ENCODE results near the gene NDFIP2. TPM values are rescaled to one million over a fixed set of nuclear protein-coding genes. Genes with fewer than 3 reads are reported as not detected.

Gene NDFIP2
- total RNA-seq, 1 donor from 2014 or later, result 155 TPM

GRCh38 chr13:79457948-79458347 lies 23.0 kb upstream of the NDFIP2 start:
- intact Hi-C loops (cut with micrococcal nuclease), result loop anchor here (1.0 to 10.0 kb wide), 2 partner anchors 23 to 263 kb away; partner anchors contain the start of gene NDFIP2

GRCh38 chr13:79458436-79458835 lies 22.5 kb upstream of the NDFIP2 start:
- intact Hi-C loops (cut with micrococcal nuclease), result loop anchor here (1.0 to 10.0 kb wide), 2 partner anchors 23 to 264 kb away; partner anchors contain the start of gene NDFIP2

GRCh38 chr13:79459906-79460305 lies 21.0 kb upstream of the NDFIP2 start:
- intact Hi-C loops (cut with micrococcal nuclease), result loop anchor here (10.0 kb wide), 1 partner anchor 265 kb away; no protein-coding TSS in a partner anchor

DNA sequence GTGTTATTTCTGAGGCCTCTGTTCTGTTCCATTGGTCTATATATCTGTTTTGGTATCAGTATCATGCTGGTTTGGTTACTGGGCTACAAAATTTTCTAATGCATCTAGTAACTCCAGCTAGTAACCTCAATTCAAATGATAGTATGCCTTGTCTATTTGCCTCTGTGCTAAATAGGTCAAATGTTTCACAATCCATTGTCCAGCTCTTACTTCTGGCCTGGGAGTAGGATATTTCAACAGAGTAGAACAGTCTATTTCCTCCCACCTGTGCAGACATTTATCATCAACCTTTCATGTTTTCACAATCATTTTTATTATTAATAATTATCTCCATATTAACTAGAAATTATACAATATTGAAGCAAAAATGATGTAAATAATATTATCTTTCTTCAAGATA lies 18.1 kb upstream of the NDFIP2 start:
- intact Hi-C loops (cut with micrococcal nuclease), result no loop called here

DNA sequence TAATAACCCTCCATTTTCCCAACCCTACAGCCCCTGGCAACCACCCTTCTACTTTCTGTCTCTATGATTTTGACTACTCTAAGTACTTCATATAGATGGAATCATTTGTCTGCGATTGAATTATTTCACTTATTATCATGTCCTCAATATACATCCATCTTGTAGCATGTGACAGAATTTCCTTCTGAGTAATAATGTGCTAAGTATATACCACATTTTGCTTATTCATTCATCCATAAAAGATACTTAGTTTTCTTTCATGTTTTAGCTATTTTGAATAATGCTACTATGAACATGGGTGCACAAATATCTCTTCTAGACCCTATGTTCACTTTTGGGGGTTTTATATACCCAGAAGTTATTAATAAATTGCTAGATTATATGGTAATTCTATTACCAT lies 17.4 kb upstream of the NDFIP2 start:
- intact Hi-C loops (cut with micrococcal nuclease), result no loop called here

GRCh38 chr13:79466872-79467271 lies 14.1 kb upstream of the NDFIP2 start:
- intact Hi-C loops (cut with micrococcal nuclease), result no loop called here

GRCh38 chr13:79468402-79468801 lies 12.6 kb upstream of the NDFIP2 start:
- intact Hi-C loops (cut with micrococcal nuclease), result loop anchor here (1.0 kb wide), 1 partner anchor 11 kb away; no protein-coding TSS in a partner anchor

- intact Hi-C loops (cut with micrococcal nuclease), result loop anchor here (1.0 kb wide), 1 partner anchor 10 kb away; no protein-coding TSS in a partner anchor
Observed at GRCh38 chr13:79468819-79469218, 12.1 kb upstream of the NDFIP2 start.

DNA sequence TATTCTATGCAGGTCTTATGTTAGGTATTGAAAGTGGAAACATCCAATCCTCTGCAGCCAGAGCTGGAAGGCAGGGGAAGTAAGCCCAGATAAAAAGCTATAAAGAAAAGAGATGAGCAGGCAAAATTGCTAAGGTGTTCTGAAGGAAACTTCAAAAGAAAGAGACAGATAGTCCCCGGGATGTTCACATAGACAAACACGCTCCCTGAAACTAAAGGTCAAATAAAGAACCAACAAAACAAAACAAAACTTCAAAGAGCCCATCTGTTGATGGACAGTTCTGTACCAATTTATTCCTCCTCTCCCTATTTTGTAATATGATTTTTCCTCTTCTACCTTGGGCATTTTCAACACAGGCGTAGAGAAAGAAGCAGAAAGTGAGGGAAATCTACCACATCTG lies 11.3 kb upstream of the NDFIP2 start:
- intact Hi-C loops (cut with micrococcal nuclease), result no loop called here

- intact Hi-C loops (cut with micrococcal nuclease), result no loop called here
Observed at GRCh38 chr13:79470666-79471065, 10.3 kb upstream of the NDFIP2 start.

- intact Hi-C loops (cut with micrococcal nuclease), result no loop called here
Observed at GRCh38 chr13:79475569-79475968, 5.4 kb upstream of the NDFIP2 start.

GRCh38 chr13:79477968-79478367 lies 3.0 kb upstream of the NDFIP2 start:
- intact Hi-C loops (cut with micrococcal nuclease), result no loop called here

DNA sequence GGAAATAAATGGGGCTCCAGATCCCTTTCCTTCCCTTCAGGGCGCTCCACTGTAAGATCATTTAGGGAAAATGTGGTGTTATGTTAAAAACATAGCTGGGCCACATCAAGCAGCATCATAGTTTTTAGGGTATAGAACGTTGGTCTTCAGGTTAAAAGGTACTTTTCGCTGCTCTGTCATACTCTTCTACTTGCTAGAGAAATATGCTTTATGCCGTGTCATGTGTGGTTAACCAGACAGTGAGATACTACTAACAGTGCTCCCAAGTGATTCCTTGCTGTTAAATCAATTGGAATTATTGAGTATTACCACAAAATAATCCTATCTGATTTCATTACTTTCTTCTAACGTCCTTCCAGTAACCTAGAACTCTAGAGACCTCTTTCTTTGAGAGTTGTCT lies 1.1 kb upstream of the NDFIP2 start:
- intact Hi-C loops (cut with micrococcal nuclease), result loop anchor here (1.0 to 2.0 kb wide), 3 partner anchors 12 to 87 kb away; no protein-coding TSS in a partner anchor

GRCh38 chr13:79481685-79482052 lies 714 bp downstream of the NDFIP2 start:
- intact Hi-C loops (cut with micrococcal nuclease), result loop anchor here (1.0 to 2.0 kb wide), 9 partner anchors 10 to 89 kb away; partner anchors contain the start of gene RBM26

- intact Hi-C loops (cut with micrococcal nuclease), result loop anchor here (1.0 kb wide), 1 partner anchor 59 kb away; no protein-coding TSS in a partner anchor
Observed at GRCh38 chr13:79482281-79482970, 1.5 kb downstream of the NDFIP2 start.

GRCh38 chr13:79483086-79483706 lies 2.2 kb downstream of the NDFIP2 start:
- intact Hi-C loops (cut with micrococcal nuclease), result no loop called here

GRCh38 chr13:79485014-79485811 lies 4.3 kb downstream of the NDFIP2 start:
- intact Hi-C loops (cut with micrococcal nuclease), result no loop called here

DNA sequence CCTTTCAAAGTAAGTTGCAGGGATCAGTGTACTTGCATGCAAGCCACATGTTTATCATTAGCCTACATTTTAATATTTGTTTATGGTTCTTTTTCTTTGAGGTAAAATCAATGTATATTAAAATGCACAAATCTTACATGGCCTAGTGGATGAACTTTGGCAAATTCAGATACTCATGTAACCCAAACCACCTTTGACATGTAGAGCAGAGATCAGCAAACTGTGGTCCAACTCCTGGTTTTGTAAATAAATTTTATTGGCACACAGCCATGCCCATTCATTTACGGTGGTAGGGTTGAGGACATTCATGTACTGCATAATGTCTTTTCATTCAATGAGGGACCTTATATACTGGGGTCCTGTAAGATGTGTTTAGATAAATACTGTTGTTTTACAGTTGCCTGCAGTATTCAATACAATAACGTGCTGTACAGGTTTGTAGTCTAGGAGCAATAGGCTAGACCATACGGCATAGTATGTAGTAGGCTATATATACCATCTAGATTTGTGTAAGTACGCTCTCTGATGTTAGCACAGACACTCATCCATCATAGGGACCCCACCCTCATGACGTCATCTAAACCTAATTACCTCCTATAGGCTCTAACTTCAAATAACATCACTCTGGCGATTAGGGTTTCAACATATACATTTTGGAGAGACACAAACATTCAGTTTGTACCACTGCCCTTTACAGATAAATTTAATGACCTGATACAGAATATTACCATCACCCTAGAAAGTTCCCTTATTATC lies 5.7 kb downstream of the NDFIP2 start:
- intact Hi-C loops (cut with micrococcal nuclease), result no loop called here

DNA sequence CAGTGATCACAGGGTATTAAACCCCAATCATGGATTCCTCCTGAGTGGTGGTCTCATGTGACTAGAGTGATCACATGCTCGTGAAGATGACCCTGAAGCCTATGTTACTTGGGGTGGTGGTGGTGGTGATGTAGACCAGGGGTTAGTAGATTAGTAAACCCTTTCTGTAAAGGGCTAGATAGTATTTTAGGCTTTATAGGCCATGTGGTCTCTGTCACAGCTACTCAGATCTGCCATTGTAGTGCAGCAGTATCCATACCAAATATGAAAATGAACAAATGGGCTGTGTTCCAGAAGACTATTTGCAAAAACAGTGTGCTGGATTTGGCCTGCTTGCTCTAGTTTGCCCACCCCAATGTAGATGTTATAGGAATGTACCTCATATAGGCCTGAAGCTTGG lies 9.4 kb downstream of the NDFIP2 start:
- intact Hi-C loops (cut with micrococcal nuclease), result no loop called here

DNA sequence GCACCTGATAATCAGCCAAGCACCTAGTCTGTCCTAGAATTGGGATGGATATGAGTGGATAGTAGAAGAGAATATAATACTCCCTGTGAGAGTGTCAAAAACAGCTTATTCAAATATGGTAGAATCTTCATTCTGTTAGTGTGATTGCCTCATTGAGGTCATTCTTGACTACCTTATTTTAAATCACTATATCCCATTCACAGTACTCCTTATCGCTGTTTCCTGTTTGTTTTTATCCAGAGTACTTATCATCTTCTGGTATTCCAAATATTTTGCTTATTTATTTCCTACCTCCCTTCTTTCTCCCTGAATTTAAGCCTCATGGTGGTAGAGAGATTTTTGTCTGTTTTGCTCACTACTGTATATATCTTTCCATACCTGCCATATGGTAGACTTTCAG lies 9.9 kb downstream of the NDFIP2 start:
- intact Hi-C loops (cut with micrococcal nuclease), result loop anchor here (1.0 kb wide), 1 partner anchor 10 kb away; the partner anchor contains the start of gene NDFIP2

- intact Hi-C loops (cut with micrococcal nuclease), result loop anchor here (1.0 to 2.0 kb wide), 4 partner anchors 10 to 49 kb away; partner anchors contain the start of gene NDFIP2
Observed at GRCh38 chr13:79491715-79492114, 10.8 kb downstream of the NDFIP2 start.

Data from T-helper 2 cell treated with Interferon-gamma antibody and Interleukin-4, amounts not matched to agents 100 ng/mL and 5 ng/mL, for 36 hours (primary cell).